ENCODE data around the gene ANKRD44.

ANKRD44 gene

DNA sequence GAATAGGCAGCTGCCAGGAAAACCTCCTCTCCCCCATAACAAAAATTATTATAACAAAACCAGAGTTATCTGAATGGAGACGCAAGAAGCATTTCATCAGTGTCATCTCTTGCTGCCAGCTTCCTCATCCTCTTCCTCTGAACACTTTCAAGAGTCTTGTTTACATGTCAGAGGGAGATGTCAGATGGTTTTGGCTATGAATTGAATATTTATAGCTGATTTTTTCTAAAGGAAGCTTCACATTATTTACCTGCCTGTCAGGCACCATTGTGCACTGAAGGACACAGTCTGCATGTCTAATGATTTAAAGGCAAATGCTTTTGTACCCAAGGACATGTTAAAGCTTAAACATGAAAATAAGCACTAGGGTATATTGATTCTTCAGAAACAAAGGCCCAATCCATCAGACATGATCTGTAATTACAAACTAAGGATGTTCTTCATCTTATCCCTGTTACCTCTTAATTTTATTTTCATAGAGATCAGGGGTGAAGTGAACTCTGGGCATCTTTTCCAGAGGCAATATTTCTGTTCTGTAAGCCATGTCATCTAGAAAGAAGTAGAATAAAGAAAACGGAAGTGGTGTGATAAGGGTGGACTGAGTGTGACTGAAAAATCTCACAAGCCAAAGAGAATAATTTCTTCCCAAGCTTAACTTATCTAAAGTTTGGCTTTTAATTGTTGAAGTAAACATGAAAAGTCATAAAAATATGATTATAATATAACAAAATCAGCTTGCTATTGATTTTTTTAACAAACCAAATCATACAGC lies 168.7 kb downstream of the ANKRD44 start:
- Histone ChIP-seq H3K4me3 (ENCODE audit: low read depth, low read length) (no peak overlapping the region), H3K4me1 (ENCODE audit: control insufficient read depth, insufficient read depth, low read length) (no peaks in the 10 kb centered on the region), H3K9ac (ENCODE audit: low read length) (no peak overlapping the region), H3K36me3 (ENCODE audit: control insufficient read depth, insufficient read depth, low read length) (no peaks in the 10 kb centered on the region), H3K27ac (ENCODE audit: low read depth, low read length) (no peak overlapping the region), H3K27me3 (ENCODE audit: control insufficient read depth, insufficient read depth, low read length) (no peaks in the 10 kb centered on the region), H3K9me3 (ENCODE audit: control insufficient read depth, insufficient read depth, low read depth, low read length) (no peaks in the 10 kb centered on the region)

DNA sequence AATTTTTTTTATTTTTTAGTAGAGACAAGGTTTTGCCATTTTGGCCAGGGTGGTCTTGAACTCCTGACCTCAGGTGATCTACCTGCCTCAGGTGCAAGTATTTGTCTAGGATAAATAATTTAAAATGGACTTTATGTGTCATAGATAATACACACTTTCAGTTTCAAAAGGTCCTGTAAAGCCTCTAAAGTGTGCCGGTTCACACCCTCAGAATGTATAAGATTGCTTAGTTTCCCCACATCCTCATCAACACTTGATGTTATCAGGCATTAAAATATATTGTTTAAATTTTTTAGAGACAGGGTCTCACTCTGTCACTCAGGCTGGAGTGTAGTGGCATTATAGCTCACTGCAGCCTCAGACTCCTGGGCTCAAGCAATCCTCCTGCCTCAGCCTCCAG lies 170.5 kb downstream of the ANKRD44 start:
- H3K9me3 ChIP-seq (ENCODE audit: control insufficient read depth, insufficient read depth, low read depth, low read length) = no peaks in the 10 kb centered on the region

DNA sequence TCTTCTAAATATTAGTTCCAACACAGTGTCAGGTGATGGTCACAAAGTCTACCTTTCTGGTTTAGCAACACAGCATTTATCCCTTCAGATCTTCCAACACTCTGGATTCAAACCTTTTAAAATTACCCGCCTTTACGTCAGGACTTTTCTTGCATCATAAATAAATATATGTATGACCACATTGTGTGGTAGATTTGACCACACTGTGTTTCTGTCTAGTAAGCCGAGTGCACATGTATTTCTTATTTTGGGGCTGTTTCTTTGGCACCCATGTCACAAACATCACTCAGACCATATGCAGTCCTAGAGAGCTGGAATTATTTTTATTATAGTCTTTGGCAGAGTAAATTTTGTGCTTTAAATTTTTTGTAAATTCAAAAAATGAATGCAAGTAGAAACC lies 172.1 kb downstream of the ANKRD44 start:
- Histone ChIP-seq H3K4me1 (ENCODE audit: control insufficient read depth, insufficient read depth, low read length) (no peaks in the 10 kb centered on the region), H3K27me3 (ENCODE audit: control insufficient read depth, insufficient read depth, low read length) (no peaks in the 10 kb centered on the region), H3K4me3 (ENCODE audit: low read depth, low read length) (no peak overlapping the region), H3K27ac (ENCODE audit: low read depth, low read length) (no peak overlapping the region), H3K36me3 (ENCODE audit: control insufficient read depth, insufficient read depth, low read length) (no peaks in the 10 kb centered on the region), H3K9ac (ENCODE audit: low read length) (no peak overlapping the region), H3K9me3 (ENCODE audit: control insufficient read depth, insufficient read depth, low read depth, low read length) (no peaks in the 10 kb centered on the region)

More for the DNA sequence above, 170.5 kb downstream of the ANKRD44 start:
- H3K4me1 ChIP-seq (ENCODE audit: control insufficient read depth, insufficient read depth, low read length) = no peaks in the 10 kb centered on the region
- H3K36me3 ChIP-seq (ENCODE audit: control insufficient read depth, insufficient read depth, low read length) = no peaks in the 10 kb centered on the region
- H3K27me3 ChIP-seq (ENCODE audit: control insufficient read depth, insufficient read depth, low read length) = no peaks in the 10 kb centered on the region
- no peak overlapping the region for H3K27ac ChIP-seq (ENCODE audit: low read depth, low read length)
- H3K9ac ChIP-seq (ENCODE audit: low read length) = no peak overlapping the region
- no peak overlapping the region for H3K4me3 ChIP-seq (ENCODE audit: low read depth, low read length)

DNA sequence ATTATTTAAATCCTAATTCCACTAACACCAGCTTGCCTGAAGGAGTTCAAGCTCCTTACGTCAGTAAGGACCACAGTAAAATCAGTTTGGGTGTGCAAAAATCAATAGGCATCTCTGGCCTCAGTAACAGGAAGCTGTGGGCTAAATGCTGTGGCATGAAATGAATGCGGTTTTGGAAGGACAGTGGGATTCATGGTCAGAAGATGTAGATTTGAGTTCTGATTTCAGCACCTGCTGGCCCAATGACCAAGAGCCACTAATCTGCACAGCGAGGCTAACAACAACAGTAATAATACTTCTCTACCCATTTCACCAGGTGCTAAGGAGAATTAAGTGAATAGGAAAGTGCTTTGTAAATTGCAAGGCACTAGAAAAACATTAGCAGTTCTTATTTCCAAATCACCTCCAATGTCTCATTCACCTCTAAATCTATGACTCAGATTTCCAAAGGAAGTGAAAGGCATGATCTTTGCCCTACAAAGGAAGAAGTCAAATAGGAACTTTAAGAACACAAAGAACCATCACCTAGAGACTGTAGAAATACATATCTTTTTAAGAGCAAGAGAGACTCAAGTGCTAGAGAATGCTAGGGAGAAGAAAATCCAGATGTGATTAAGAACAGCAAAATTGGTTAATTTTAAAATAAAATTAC lies 172.6 kb downstream of the ANKRD44 start:
- Histone ChIP-seq H3K36me3 (ENCODE audit: control insufficient read depth, insufficient read depth, low read length) (no peaks in the 10 kb centered on the region), H3K4me3 (ENCODE audit: low read depth, low read length) (no peak overlapping the region), H3K9me3 (ENCODE audit: control insufficient read depth, insufficient read depth, low read depth, low read length) (no peaks in the 10 kb centered on the region), H3K9ac (ENCODE audit: low read length) (no peak overlapping the region), H3K27me3 (ENCODE audit: control insufficient read depth, insufficient read depth, low read length) (no peaks in the 10 kb centered on the region), H3K27ac (ENCODE audit: low read depth, low read length) (no peak overlapping the region), H3K4me1 (ENCODE audit: control insufficient read depth, insufficient read depth, low read length) (no peaks in the 10 kb centered on the region)

DNA sequence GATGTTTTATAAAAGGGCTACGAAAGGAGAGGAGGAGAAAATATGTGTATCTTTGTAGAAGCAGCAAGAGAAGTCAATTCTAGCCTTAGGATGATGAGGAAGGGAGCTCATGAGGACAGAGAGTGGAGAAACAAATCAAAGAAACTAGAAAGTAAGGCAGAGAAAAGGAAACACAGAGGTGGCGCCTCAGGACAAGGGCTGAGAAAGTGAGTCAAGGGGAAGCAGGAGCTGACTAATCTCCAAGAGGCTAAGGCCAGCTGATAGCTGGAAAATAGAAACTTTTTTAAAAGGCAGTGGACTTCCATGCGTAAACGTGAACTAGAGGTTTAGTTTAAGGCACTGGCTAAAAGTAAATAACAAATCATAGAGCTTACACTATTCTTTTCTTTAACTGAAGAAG lies 173.3 kb downstream of the ANKRD44 start:
- Histone ChIP-seq H3K4me3 (ENCODE audit: low read depth, low read length) (no peak overlapping the region), H3K27ac (ENCODE audit: low read depth, low read length) (no peak overlapping the region), H3K27me3 (ENCODE audit: control insufficient read depth, insufficient read depth, low read length) (no peaks in the 10 kb centered on the region), H3K9me3 (ENCODE audit: control insufficient read depth, insufficient read depth, low read depth, low read length) (no peaks in the 10 kb centered on the region), H3K4me1 (ENCODE audit: control insufficient read depth, insufficient read depth, low read length) (no peaks in the 10 kb centered on the region), H3K9ac (ENCODE audit: low read length) (no peak overlapping the region), H3K36me3 (ENCODE audit: control insufficient read depth, insufficient read depth, low read length) (no peaks in the 10 kb centered on the region)

DNA sequence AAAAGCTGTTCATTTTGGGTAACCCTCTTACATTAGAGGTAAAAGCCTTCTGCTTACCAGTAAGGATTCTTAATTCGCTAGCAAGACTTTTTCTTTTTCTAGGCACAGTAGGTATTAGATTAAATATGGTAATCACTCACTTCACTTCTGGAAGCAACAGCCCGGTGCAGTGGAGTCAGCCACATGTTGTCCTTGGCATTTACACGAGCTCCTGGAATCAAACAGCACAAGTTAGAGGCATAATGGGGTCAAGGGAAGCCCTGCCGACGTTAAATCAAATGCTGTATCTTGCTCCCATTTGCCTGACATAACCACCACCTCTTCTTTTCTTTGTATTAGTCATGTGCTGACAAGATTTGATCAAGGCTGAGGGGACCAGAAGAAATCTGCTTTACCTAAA lies 174.1 kb downstream of the ANKRD44 start:
- Histone ChIP-seq H3K4me3 (ENCODE audit: low read depth, low read length) (no peak overlapping the region), H3K9ac (ENCODE audit: low read length) (no peak overlapping the region), H3K4me1 (ENCODE audit: control insufficient read depth, insufficient read depth, low read length) (no peaks in the 10 kb centered on the region), H3K27me3 (ENCODE audit: control insufficient read depth, insufficient read depth, low read length) (no peaks in the 10 kb centered on the region), H3K36me3 (ENCODE audit: control insufficient read depth, insufficient read depth, low read length) (no peaks in the 10 kb centered on the region), H3K9me3 (ENCODE audit: control insufficient read depth, insufficient read depth, low read depth, low read length) (no peaks in the 10 kb centered on the region), H3K27ac (ENCODE audit: low read depth, low read length) (no peak overlapping the region)

DNA sequence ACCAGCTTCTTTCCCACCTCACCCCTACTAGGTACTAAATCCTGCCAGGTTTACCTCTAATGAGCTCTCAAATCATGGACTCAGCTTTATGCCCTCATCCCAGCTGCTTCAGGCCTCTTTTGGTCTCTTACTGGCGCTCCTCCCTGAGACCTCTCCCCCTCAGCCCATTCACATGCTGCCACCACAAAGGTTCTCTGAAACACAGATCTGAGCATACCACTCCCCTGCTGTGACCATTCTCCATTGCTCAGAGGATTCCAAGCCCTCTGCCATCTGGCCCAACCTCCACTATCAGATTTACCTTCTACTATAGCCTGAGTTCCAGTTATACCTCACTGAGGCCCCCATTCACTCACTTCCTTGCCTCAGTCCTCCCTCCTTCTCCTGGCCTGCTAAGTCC lies 174.8 kb downstream of the ANKRD44 start:
- H3K9me3 ChIP-seq (ENCODE audit: control insufficient read depth, insufficient read depth, low read depth, low read length) = no peaks in the 10 kb centered on the region
- no peaks in the 10 kb centered on the region for H3K27me3 ChIP-seq (ENCODE audit: control insufficient read depth, insufficient read depth, low read length)
- H3K4me3 ChIP-seq (ENCODE audit: low read depth, low read length) = no peak overlapping the region
- H3K4me1 ChIP-seq (ENCODE audit: control insufficient read depth, insufficient read depth, low read length) = no peaks in the 10 kb centered on the region
- no peaks in the 10 kb centered on the region for H3K36me3 ChIP-seq (ENCODE audit: control insufficient read depth, insufficient read depth, low read length)
- no peak overlapping the region for H3K27ac ChIP-seq (ENCODE audit: low read depth, low read length)
- H3K9ac ChIP-seq (ENCODE audit: low read length) = no peak overlapping the region

DNA sequence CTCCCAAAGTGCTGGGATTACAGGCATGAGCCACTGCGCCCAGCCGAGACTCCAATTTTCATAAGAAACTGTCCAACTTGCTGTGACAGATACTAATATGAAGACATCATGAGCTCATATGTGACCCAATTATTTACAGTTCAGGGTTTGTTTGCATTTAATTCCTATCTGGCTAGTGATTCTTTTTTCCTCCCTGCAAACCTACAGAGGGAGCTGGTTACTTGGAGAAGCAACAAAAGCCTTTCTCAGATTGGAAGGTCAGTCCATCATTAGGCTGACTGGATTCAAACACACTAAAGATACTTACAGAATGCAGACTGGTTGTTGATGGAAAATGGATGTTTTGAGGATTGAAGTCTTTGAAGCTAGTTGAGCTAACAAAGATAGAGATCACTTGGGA lies 176.4 kb downstream of the ANKRD44 start:
- no peaks in the 10 kb centered on the region for H3K4me1 ChIP-seq (ENCODE audit: control insufficient read depth, insufficient read depth, low read length)
- H3K36me3 ChIP-seq (ENCODE audit: control insufficient read depth, insufficient read depth, low read length) = no peaks in the 10 kb centered on the region
- H3K27me3 ChIP-seq (ENCODE audit: control insufficient read depth, insufficient read depth, low read length) = no peaks in the 10 kb centered on the region
- no peak overlapping the region for H3K4me3 ChIP-seq (ENCODE audit: low read depth, low read length)
- no peak overlapping the region for H3K9ac ChIP-seq (ENCODE audit: low read length)
- H3K9me3 ChIP-seq (ENCODE audit: control insufficient read depth, insufficient read depth, low read depth, low read length) = no peaks in the 10 kb centered on the region
- H3K27ac ChIP-seq (ENCODE audit: low read depth, low read length) = no peak overlapping the region

DNA sequence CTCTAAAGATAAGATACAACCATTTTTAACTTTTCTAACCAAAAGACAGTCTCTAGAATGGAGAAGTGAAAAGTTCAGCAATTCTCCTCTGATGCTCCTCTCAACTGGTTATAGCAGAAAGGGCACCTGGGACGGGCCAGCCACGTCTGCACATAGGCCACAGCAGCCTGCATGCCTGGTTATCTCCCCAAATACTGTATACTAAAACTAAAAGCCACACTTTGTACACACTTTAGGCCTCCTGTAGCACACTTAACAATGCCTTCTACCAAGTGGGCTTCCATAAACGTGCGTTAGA lies 179.1 kb downstream of the ANKRD44 start:
- Histone ChIP-seq H3K27me3 (ENCODE audit: control insufficient read depth, insufficient read depth, low read length) (no peaks in the 10 kb centered on the region), H3K4me3 (ENCODE audit: low read depth, low read length) (no peak overlapping the region), H3K36me3 (ENCODE audit: control insufficient read depth, insufficient read depth, low read length) (no peaks in the 10 kb centered on the region), H3K27ac (ENCODE audit: low read depth, low read length) (no peak overlapping the region), H3K4me1 (ENCODE audit: control insufficient read depth, insufficient read depth, low read length) (no peaks in the 10 kb centered on the region), H3K9me3 (ENCODE audit: control insufficient read depth, insufficient read depth, low read depth, low read length) (no peaks in the 10 kb centered on the region), H3K9ac (ENCODE audit: low read length) (no peak overlapping the region)

DNA sequence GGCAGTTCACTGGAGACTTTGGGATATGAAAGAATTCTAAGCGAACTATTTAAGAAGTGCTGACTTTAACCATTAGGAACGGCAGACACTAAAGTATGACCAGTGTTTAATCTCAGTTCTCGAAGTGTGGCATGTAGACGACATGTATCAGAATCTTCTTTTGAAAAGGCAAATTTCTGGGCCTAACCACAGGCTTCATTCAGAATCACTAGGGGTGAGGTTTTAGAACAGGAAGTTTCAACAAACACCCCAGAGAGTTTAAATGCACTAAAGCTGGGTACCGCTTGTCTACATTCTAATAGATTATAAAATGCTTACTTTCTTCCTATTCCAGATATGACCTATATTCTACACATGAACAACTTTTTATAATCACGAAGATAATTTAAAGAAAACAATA lies 180.3 kb downstream of the ANKRD44 start:
- Histone ChIP-seq H3K27ac (ENCODE audit: low read depth, low read length) (no peak overlapping the region), H3K4me1 (ENCODE audit: control insufficient read depth, insufficient read depth, low read length) (no peaks in the 10 kb centered on the region), H3K9ac (ENCODE audit: low read length) (no peak overlapping the region), H3K27me3 (ENCODE audit: control insufficient read depth, insufficient read depth, low read length) (no peaks in the 10 kb centered on the region), H3K36me3 (ENCODE audit: control insufficient read depth, insufficient read depth, low read length) (no peaks in the 10 kb centered on the region), H3K4me3 (ENCODE audit: low read depth, low read length) (no peak overlapping the region), H3K9me3 (ENCODE audit: control insufficient read depth, insufficient read depth, low read depth, low read length) (no peaks in the 10 kb centered on the region)

DNA sequence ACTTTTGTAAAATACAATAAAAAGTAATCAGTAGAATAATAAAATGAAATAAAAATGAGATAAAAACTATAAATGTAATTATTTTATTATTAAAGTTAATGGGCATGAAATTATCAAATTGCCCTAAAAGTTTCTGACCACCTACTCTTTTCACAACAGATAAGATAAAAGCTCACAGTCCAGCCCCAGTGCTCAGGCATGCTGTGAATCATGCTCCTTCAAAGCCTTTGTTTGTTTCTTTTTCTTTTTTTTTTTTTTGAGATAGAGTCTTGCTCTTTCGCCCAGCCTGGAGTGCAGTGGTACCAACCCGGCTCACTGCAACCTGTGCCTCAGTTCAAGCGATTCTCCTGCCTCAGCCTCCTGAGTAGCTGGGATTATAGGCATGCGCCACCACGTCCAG lies 181.7 kb downstream of the ANKRD44 start:
- no peak overlapping the region for H3K9ac ChIP-seq (ENCODE audit: low read length)
- H3K36me3 ChIP-seq (ENCODE audit: control insufficient read depth, insufficient read depth, low read length) = no peaks in the 10 kb centered on the region
- no peaks in the 10 kb centered on the region for H3K27me3 ChIP-seq (ENCODE audit: control insufficient read depth, insufficient read depth, low read length)
- H3K27ac ChIP-seq (ENCODE audit: low read depth, low read length) = no peak overlapping the region
- H3K4me1 ChIP-seq (ENCODE audit: control insufficient read depth, insufficient read depth, low read length) = no peaks in the 10 kb centered on the region
- no peak overlapping the region for H3K4me3 ChIP-seq (ENCODE audit: low read depth, low read length)
- no peaks in the 10 kb centered on the region for H3K9me3 ChIP-seq (ENCODE audit: control insufficient read depth, insufficient read depth, low read depth, low read length)

Measured in HUES6 (cell line).